HepG2 (cell line): ENCODE results near the gene THSD8. TPM values are rescaled to one million over a fixed set of nuclear protein-coding genes. Genes with fewer than 3 reads are reported as not detected.

Experiments used
- CHD4 ChIP-seq: fragments of 200-600 bp; sonication (generic); IDR thresholded peaks from 2 replicates; pipeline ENCODE4 v1.7.0; 2017; ENCODE audit warnings: mild to moderate bottlenecking, low read length, borderline replicate concordance
- HHEX ChIP-seq: IDR thresholded peaks from 2 replicates; pipeline ENCODE4 v1.6.1; 2016; ENCODE audit warnings: control low read depth
- KDM4B ChIP-seq: sonication (generic); formaldehyde crosslinking; IDR thresholded peaks from 2 replicates; pipeline ENCODE4 v1.4.0; 2020; ENCODE audit warnings: missing genetic modification reagents
- KLF15 ChIP-seq: sonication (generic); formaldehyde crosslinking; IDR thresholded peaks from 2 replicates; pipeline ENCODE4 v1.8.1; 2023; ENCODE audit warnings: borderline replicate concordance, mild to moderate bottlenecking, inconsistent platforms, missing genetic modification reagents, mixed read lengths
- PATZ1 ChIP-seq: sonication (generic); formaldehyde crosslinking; IDR thresholded peaks from 2 replicates; pipeline ENCODE4 v1.4.0; 2020; ENCODE audit warnings: missing genetic modification reagents
- SALL2 ChIP-seq: sonication (generic); formaldehyde crosslinking; IDR thresholded peaks from 2 replicates; pipeline ENCODE4 v1.8.1; 2023; ENCODE audit warnings: mild to moderate bottlenecking, missing genetic modification reagents, inconsistent platforms
- SMARCC2 ChIP-seq: fragments of 450-650 bp; IDR thresholded peaks from 2 replicates; pipeline ENCODE4 v1.6.1; 2017; ENCODE audit warnings: antibody characterized with exemption, mild to moderate bottlenecking
- TEAD2 ChIP-seq: sonication (generic); formaldehyde crosslinking; IDR thresholded peaks from 2 replicates; pipeline ENCODE4 v1.9.0; 2021; ENCODE audit warnings: missing genetic modification reagents
- TP53 ChIP-seq: sonication (generic); formaldehyde crosslinking; conservative IDR thresholded peaks from 2 replicates; pipeline ENCODE4 v1.4.0; 2020; ENCODE audit warnings: missing genetic modification reagents
- U2AF1 ChIP-seq: fragments of 200-400 bp; formaldehyde crosslinking; optimal IDR thresholded peaks from 2 replicates; pipeline ENCODE3; 2017; ENCODE audit warnings: mild to moderate bottlenecking, low read depth, low read length
- ZNF17 ChIP-seq: sonication (generic); formaldehyde crosslinking; IDR thresholded peaks from 2 replicates; pipeline ENCODE4 v1.5.0; 2020; ENCODE audit warnings: mild to moderate bottlenecking, missing genetic modification reagents
- ZNF180 ChIP-seq: sonication (generic); formaldehyde crosslinking; IDR thresholded peaks from 2 replicates; pipeline ENCODE4 v1.4.0; 2020; ENCODE audit warnings: low read depth, missing genetic modification reagents, borderline replicate concordance
- ZNF446 ChIP-seq: sonication (generic); formaldehyde crosslinking; IDR thresholded peaks from 2 replicates; pipeline ENCODE4 v1.5.0; 2020; ENCODE audit warnings: mild to moderate bottlenecking, missing genetic modification reagents
- ZNF746 ChIP-seq: sonication (generic); formaldehyde crosslinking; IDR thresholded peaks from 2 replicates; pipeline ENCODE4 v1.8.0; 2022; ENCODE audit warnings: mild to moderate bottlenecking, missing genetic modification reagents
- ZNF780A ChIP-seq: sonication (generic); formaldehyde crosslinking; IDR thresholded peaks from 2 replicates; pipeline ENCODE4 v1.8.0; 2022; ENCODE audit warnings: mild to moderate bottlenecking, missing genetic modification reagents, moderate library complexity
- ZNF850 ChIP-seq: sonication (generic); formaldehyde crosslinking; conservative IDR thresholded peaks from 2 replicates; pipeline ENCODE4 v1.9.0; 2021; ENCODE audit warnings: mild to moderate bottlenecking, missing genetic modification reagents
- ZSCAN22 ChIP-seq: sonication (generic); formaldehyde crosslinking; IDR thresholded peaks from 2 replicates; pipeline ENCODE4 v1.4.0; 2020; ENCODE audit warnings: mild to moderate bottlenecking, missing genetic modification reagents
- polyA plus RNA-seq, 8 experiments: library from polyadenylated mRNA; depleted of rRNA in 3 of 8; stranded (reverse) in 7 of 8; unstranded in 1 of 8; fragments of >200 nt; fragmentation: Illumina TruSeq in 4 of 8; extraction: Trizol in 4 of 8; gene quantifications; 2 replicates each; pipeline versions ENCODE4 v1.2.1 to v1.2.3, GENCODE V29; 2011 to 2016; ENCODE audit warnings: low read depth in 4 of 8, missing spikeins in 1 of 8, mixed read lengths in 1 of 8; ENCODE audit not compliant: insufficient read depth in 1 of 8
- total RNA-seq, 5 experiments: library from RNA; depleted of rRNA; stranded (reverse); fragments of >200 nt; fragmentation: Illumina TruSeq; extraction: Trizol; gene quantifications; 2 replicates each; pipeline ENCODE4 v1.2.3, GENCODE V29; 2016; ENCODE audit warnings: low read depth in 1 of 5
- TF ChIP-seq, protein P1 (sequence below): IDR thresholded peaks from 2 replicates; pipeline ENCODE4 v1.6.1; 2016; ENCODE audit warnings: low read depth, control low read depth
- TF ChIP-seq, protein P2 (sequence below): IDR thresholded peaks from 2 replicates; pipeline ENCODE4 v1.6.1; 2016

The THSD8 gene
- total and polyA plus RNA-seq, 2 of the 13 experiments (the other 11 are each of a cell fraction or from before 2014, with no cell fraction given): 4.8 to 14.9 TPM

DNA sequence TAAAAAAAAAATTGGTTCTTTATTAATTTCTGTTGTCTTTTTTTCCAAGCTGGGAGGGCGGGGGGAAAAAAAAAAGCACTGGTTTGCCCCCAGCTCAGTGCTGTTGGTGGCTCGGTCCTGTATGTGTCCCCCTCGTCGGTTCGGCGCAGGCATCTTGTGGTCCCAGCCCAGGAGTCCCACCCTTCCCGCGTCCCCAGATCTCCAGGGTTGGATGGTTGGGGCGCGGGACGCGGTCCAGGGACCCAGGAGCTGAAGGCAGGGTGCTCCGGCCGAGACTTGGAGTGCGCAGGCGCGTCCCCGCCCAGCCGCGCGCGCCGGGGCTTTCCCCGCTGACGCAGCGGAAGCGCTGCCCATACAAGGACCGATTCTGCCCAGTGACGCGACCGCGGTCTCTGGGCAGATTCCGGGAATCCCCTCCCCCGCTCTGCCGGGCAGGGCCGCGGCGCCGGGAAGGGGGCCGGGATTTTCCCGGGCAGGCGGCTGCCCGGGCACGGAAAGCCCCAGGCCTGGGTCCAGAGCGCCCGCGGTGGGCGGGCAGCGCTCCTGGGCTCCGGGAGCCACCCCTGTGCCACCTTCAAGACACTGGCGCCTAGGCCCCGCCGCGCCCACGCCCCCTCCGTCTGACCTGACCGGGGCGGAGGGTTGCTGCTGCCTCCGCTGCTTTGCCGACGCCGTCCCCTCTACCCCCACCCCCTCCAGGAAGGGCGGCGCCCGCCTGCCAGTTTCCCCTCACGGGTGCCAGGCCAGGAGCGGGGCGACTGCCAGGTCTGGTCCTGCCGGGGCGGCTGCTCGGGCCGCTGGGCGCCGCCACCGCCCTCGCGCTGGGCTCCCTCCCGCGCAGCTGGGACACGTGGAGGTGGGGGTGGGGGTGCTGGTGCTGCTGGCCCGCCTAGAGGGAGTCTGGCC, 8.3 kb upstream of the THSD8 start (continued):
- TF ChIP-seq PATZ1 (CRISPR knock-in tag): peak; percentile 64
- TF ChIP-seq U2AF1: peak; percentile 28
- TF ChIP-seq KDM4B (CRISPR knock-in tag): peak; percentile 82; the same call in 1 of the 2 replicates
- 0 out of 2 replicates have a peak, but pooled peaks have one; percentile 50 for TF ChIP-seq ZNF446 (CRISPR knock-in tag)
- no peak for TF ChIP-seq HHEX (CRISPR knock-in tag)
- TF ChIP-seq ZSCAN22: peak; percentile 88
- TF ChIP-seq, protein P1, sequence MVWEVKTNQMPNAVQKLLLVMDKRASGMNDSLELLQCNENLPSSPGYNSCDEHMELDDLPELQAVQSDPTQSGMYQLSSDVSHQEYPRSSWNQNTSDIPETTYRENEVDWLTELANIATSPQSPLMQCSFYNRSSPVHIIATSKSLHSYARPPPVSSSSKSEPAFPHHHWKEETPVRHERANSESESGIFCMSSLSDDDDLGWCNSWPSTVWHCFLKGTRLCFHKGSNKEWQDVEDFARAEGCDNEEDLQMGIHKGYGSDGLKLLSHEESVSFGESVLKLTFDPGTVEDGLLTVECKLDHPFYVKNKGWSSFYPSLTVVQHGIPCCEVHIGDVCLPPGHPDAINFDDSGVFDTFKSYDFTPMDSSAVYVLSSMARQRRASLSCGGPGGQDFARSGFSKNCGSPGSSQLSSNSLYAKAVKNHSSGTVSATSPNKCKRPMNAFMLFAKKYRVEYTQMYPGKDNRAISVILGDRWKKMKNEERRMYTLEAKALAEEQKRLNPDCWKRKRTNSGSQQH: peak; percentile 79; the same call in 1 of the 2 replicates
- 0 out of 2 replicates have a peak, but pooled peaks have one; percentile 50 for TF ChIP-seq SALL2 (CRISPR knock-in tag)
- no peak for TF ChIP-seq TEAD2 (CRISPR knock-in tag)
- no peak for TF ChIP-seq ZNF180 (CRISPR knock-in tag)
- TF ChIP-seq ZNF746: no peak
- no peak for TF ChIP-seq KLF15 (CRISPR knock-in tag)
- no peak for TF ChIP-seq ZNF17 (CRISPR knock-in tag)
- TF ChIP-seq ZNF850 (CRISPR knock-in tag): no peak
- no peak for TF ChIP-seq TP53 (CRISPR knock-in tag)
- TF ChIP-seq, protein P2, sequence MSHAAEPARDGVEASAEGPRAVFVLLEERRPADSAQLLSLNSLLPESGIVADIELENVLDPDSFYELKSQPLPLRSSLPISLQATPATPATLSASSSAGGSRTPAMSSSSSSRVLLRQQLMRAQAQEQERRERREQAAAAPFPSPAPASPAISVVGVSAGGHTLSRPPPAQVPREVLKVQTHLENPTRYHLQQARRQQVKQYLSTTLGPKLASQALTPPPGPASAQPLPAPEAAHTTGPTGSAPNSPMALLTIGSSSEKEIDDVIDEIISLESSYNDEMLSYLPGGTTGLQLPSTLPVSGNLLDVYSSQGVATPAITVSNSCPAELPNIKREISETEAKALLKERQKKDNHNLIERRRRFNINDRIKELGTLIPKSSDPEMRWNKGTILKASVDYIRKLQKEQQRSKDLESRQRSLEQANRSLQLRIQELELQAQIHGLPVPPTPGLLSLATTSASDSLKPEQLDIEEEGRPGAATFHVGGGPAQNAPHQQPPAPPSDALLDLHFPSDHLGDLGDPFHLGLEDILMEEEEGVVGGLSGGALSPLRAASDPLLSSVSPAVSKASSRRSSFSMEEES: 0 out of 2 replicates have a peak, but pooled peaks have one; percentile 53
- TF ChIP-seq CHD4: no peak
- no peak for TF ChIP-seq ZNF780A
- no peak for TF ChIP-seq SMARCC2
